Right lobe of liver (tissue), 6 donors: Measurements from ENCODE around the gene MTCP1. TPM values are rescaled to one million over a fixed set of nuclear protein-coding genes. Genes with fewer than 3 reads are reported as not detected.

Experiments
- ATAC-seq, 4 donors: fragments of 200-7000 bp; cut with Tn5 transposase; one replicate each; pipeline ENCODE4 v1.9.1; 2020; ENCODE audit warnings: mild to moderate bottlenecking in 4 of 4, moderate library complexity in 4 of 4
- DNase-seq, 3 donors: peaks; one replicate each; pipeline ENCODE4 v3.0.0-alpha.2; 2020
- H3K27ac ChIP-seq, 3 donors: fragments of 200-600 bp; one replicate each; pipeline ENCODE4 v1.8.0; 2022
- H3K27me3 ChIP-seq, 2 donors: fragments of 200-600 bp; one replicate each; pipeline ENCODE4 v1.8.0; 2022
- H3K36me3 ChIP-seq, 4 donors: fragments of 200-600 bp; sonication (generic) in 1 of 4; one replicate each; pipeline versions ENCODE4 v1.5.1 to v1.8.0; 2017 to 2022; ENCODE audit warnings: control low read depth in 1 of 4
- H3K4me1 ChIP-seq, 4 donors: fragments of 200-600 bp; sonication (generic) in 1 of 4; one replicate each; pipeline versions ENCODE4 v1.5.1 to v1.8.0; 2017 to 2022; ENCODE audit warnings: control low read depth in 1 of 4
- H3K4me3 ChIP-seq, 3 donors: fragments of 200-600 bp; one replicate each; pipeline ENCODE4 v1.8.0; 2022
- H3K9me3 ChIP-seq, 4 donors: fragments of 200-600 bp; sonication (generic) in 1 of 4; one replicate each; pipeline versions ENCODE4 v1.5.1 to v1.8.0; 2017 to 2022; ENCODE audit warnings: control low read depth in 1 of 4
- CTCF ChIP-seq, 4 donors: fragments of 200-600 bp in 3 of 4; fragments of 450-650 bp in 1 of 4; IDR thresholded peaks; one replicate each; pipeline versions ENCODE4 v1.5.1 to v1.8.0; 2016 to 2022; ENCODE audit warnings: antibody characterized with exemption in 4 of 4, mild to moderate bottlenecking in 2 of 4
- POLR2A ChIP-seq: fragments of 450-650 bp; IDR thresholded peaks from one replicate; pipeline ENCODE4 v1.6.1; 2017; ENCODE audit warnings: antibody characterized with exemption, mild to moderate bottlenecking
- WGBS: methylation state at CpG from one replicate; pipeline ENCODE4 v1.1.6; 2018; ENCODE audit warnings: low coverage, low lambda C conversion rate; ENCODE audit not compliant: insufficient coverage; ENCODE audit errors: missing lambda C conversion rate; 5-methylcytosine and 5-hydroxymethylcytosine counted together
- intact Hi-C, 2 donors: fragments of 100-400 bp; cut with DNase I; formaldehyde crosslinking; loops; one replicate each; pipeline versions ENCODE4 v1.11.2 to v1.14.1; 2022
- total RNA-seq, 6 experiments: library from RNA; depleted of rRNA in 2 of 6; stranded (reverse); fragments of >200 nt in 2 of 6; fragmentation: NEBNext Ultra II Directional in 3 of 6; extraction: Animal tissue kit (Norgen Biotek cat#: 25700) in 3 of 6; gene quantifications; one replicate each; pipeline versions ENCODE4 v1.1.0 to v1.2.4, GENCODE V29; 2016 to 2023
- donor health status: DM: no; HTN: yes; CAD: no.
- donor health status: DM: no; HTN: no; CAD: no.
- donor health status: DM: no; HTN: no; CAD: no.
- donor health status: DM: no; HTN: yes; CAD: no.
- donor health status: DM: no; HTN: yes; CAD: no.

MTCP1 gene
- total RNA-seq, 6 experiments from 2014 or later, result 0.98 to 26.8 (median 16.6) TPM

GRCh38 chrX:155046129-155046810 lies 24.7 kb downstream of the MTCP1 start:
- Histone ChIP-seq H3K4me3 (no peak overlapping the region), H3K27me3 (no peaks in the 10 kb centered on the region), H3K36me3 (no peaks in the 10 kb centered on the region), H3K9me3 (no peaks in the 10 kb centered on the region), H3K27ac (no peak overlapping the region), H3K4me1 (no peaks in the 10 kb centered on the region)
- no peak for TF ChIP-seq CTCF (IDR thresholded peaks at IDR 0.05)
- no peak for TF ChIP-seq POLR2A
- ATAC-seq (no peak), DNase-seq (no peak)
- WGBS, result 57% methylated on average over 6 of the region's 6 CpGs
- intact Hi-C loops, result no loop called here

DNA sequence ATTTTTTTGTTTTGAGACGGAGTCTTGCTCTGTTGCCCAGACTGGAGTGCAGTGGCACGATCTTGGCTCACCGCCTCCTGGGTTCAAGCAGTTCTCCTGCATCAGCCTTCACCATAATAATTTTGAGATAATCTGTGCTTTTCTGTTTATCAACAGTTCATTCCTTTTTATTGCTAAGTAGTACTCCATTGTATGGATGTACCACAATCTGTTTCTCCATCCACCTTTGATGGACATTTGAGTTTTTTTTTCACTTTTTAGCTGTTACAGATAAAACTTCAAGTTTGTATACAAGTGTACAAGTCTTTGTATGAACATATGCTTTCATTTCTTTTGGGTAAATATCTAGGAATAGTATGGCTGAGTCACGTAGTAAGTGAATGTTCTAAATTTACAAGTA lies 35.2 kb downstream of the MTCP1 start:
- no peaks in the 10 kb centered on the region for H3K27me3 ChIP-seq
- no peak for TF ChIP-seq CTCF (IDR thresholded peaks at IDR 0.05)
- H3K9me3 ChIP-seq, result no peaks in the 10 kb centered on the region
- H3K4me1 ChIP-seq, result no peaks in the 10 kb centered on the region
- H3K4me3 ChIP-seq, result no peak overlapping the region
- no peaks in the 10 kb centered on the region for H3K36me3 ChIP-seq
- no peak for DNase-seq
- intact Hi-C loops, result no loop called here
- H3K27ac ChIP-seq, result no peak overlapping the region
- WGBS, result 70% methylated on average over 4 of the region's 4 CpGs
- no peak for ATAC-seq

- no peak for TF ChIP-seq CTCF (IDR thresholded peaks at IDR 0.05)
- TF ChIP-seq POLR2A, result no peak
- Histone ChIP-seq H3K9me3 (no peaks in the 10 kb centered on the region), H3K4me1 (no peaks in the 10 kb centered on the region), H3K4me3 (no peak overlapping the region), H3K27me3 (no peaks in the 10 kb centered on the region), H3K36me3 (no peaks in the 10 kb centered on the region), H3K27ac (no peak overlapping the region)
- WGBS, result 59% methylated on average over 5 of the region's 5 CpGs
- no peak for ATAC-seq
- intact Hi-C loops, result no loop called here
- DNase-seq, result no peak
These were observed 39.3 kb downstream of the MTCP1 start for GRCh38 chrX:155031657-155032056.

- TF ChIP-seq POLR2A, result no peak
- no peak for TF ChIP-seq CTCF (IDR thresholded peaks at IDR 0.05)
- H3K27ac ChIP-seq, result peak overlapping the region in 1 of 3 donors; percentile 93
- H3K9me3 ChIP-seq, result no peaks in the 10 kb centered on the region
- no peaks in the 10 kb centered on the region for H3K36me3 ChIP-seq
- WGBS, result 39% methylated on average over 2 of the region's 2 CpGs
- no peaks in the 10 kb centered on the region for H3K27me3 ChIP-seq
- DNase-seq (no peak), ATAC-seq (no peak)
- H3K4me1 ChIP-seq, result no peaks in the 10 kb centered on the region
- no peak overlapping the region for H3K4me3 ChIP-seq
- intact Hi-C loops, result no loop called here
These were observed 42.1 kb downstream of the MTCP1 start for GRCh38 chrX:155028877-155029291.
